HepG2 (cell line): ENCODE results near the gene USP19. TPM values are rescaled to one million over a fixed set of nuclear protein-coding genes. Genes with fewer than 3 reads are reported as not detected.

Source experiments
- FOXC1 ChIP-seq: sonication (generic); formaldehyde crosslinking; IDR thresholded peaks from 2 replicates; pipeline ENCODE4 v1.8.0; 2022; ENCODE audit warnings: mild to moderate bottlenecking, missing genetic modification reagents, borderline replicate concordance
- GTF2F1 ChIP-seq: fragments of 150-350 bp; IDR thresholded peaks from 2 replicates; pipeline ENCODE4 v1.6.1; 2014; ENCODE audit warnings: low read length
- HDAC1 ChIP-seq: sonication (generic); formaldehyde crosslinking; IDR thresholded peaks from 2 replicates; pipeline ENCODE4 v1.5.1; 2020; ENCODE audit warnings: mild to moderate bottlenecking, missing genetic modification reagents
- HMG20B ChIP-seq: conservative IDR thresholded peaks from 2 replicates; pipeline ENCODE4 v1.6.1; 2016; ENCODE audit warnings: missing genetic modification reagents, missing compliant biosample characterization
- ZNF143 ChIP-seq: sonication (generic); formaldehyde crosslinking; IDR thresholded peaks from 2 replicates; pipeline ENCODE4 v1.4.0; 2020; ENCODE audit warnings: missing genetic modification reagents
- ZNF234 ChIP-seq: sonication (generic); formaldehyde crosslinking; conservative IDR thresholded peaks from 2 replicates; pipeline ENCODE4 v1.5.1; 2020; ENCODE audit warnings: mild to moderate bottlenecking, missing genetic modification reagents
- ZNF34 ChIP-seq: sonication (generic); formaldehyde crosslinking; IDR thresholded peaks from 2 replicates; pipeline ENCODE4 v1.4.0; 2020; ENCODE audit warnings: mild to moderate bottlenecking, missing genetic modification reagents, borderline replicate concordance
- ZNF383 ChIP-seq: sonication (generic); formaldehyde crosslinking; IDR thresholded peaks from 2 replicates; pipeline ENCODE4 v1.4.0; 2020; ENCODE audit warnings: missing genetic modification reagents, mild to moderate bottlenecking, borderline replicate concordance
- ZNF543 ChIP-seq: sonication (generic); formaldehyde crosslinking; IDR thresholded peaks from 2 replicates; pipeline ENCODE4 v1.4.0; 2020; ENCODE audit warnings: mild to moderate bottlenecking, missing genetic modification reagents
- ZNF557 ChIP-seq: sonication (generic); formaldehyde crosslinking; IDR thresholded peaks from 2 replicates; pipeline ENCODE4 v1.4.0; 2020; ENCODE audit warnings: missing genetic modification reagents
- polyA plus RNA-seq, 8 experiments: library from polyadenylated mRNA; depleted of rRNA in 3 of 8; stranded (reverse) in 7 of 8; unstranded in 1 of 8; fragments of >200 nt; fragmentation: Illumina TruSeq in 4 of 8; extraction: Trizol in 4 of 8; gene quantifications; 2 replicates each; pipeline versions ENCODE4 v1.2.1 to v1.2.3, GENCODE V29; 2011 to 2016; ENCODE audit warnings: low read depth in 4 of 8, missing spikeins in 1 of 8, mixed read lengths in 1 of 8; ENCODE audit not compliant: insufficient read depth in 1 of 8
- total RNA-seq, 5 experiments: library from RNA; depleted of rRNA; stranded (reverse); fragments of >200 nt; fragmentation: Illumina TruSeq; extraction: Trizol; gene quantifications; 2 replicates each; pipeline ENCODE4 v1.2.3, GENCODE V29; 2016; ENCODE audit warnings: low read depth in 1 of 5
- TF ChIP-seq, protein P1 (sequence below), 2 experiments: sonication (generic) in 1 of 2; formaldehyde crosslinking in 1 of 2; IDR thresholded peaks; 2 replicates each; pipeline versions ENCODE4 v1.4.0 to v1.6.1; 2016 to 2020; ENCODE audit warnings: borderline replicate concordance in 1 of 2, low read depth in 1 of 2, mild to moderate bottlenecking in 1 of 2, missing genetic modification reagents in 1 of 2
- TF ChIP-seq, protein P2 (sequence below): sonication (generic); formaldehyde crosslinking; IDR thresholded peaks from 2 replicates; pipeline ENCODE4 v1.5.1; 2020; ENCODE audit warnings: missing genetic modification reagents, mild to moderate bottlenecking, borderline replicate concordance
- TF ChIP-seq, protein P3 (sequence below): sonication (generic); formaldehyde crosslinking; IDR thresholded peaks from 2 replicates; pipeline ENCODE4 v1.4.0; 2020; ENCODE audit warnings: missing genetic modification reagents
- TF ChIP-seq, protein P4 (sequence below): sonication (generic); formaldehyde crosslinking; IDR thresholded peaks from 2 replicates; pipeline ENCODE4 v1.5.0; 2020; ENCODE audit warnings: missing genetic modification reagents

The USP19 gene
- total and polyA plus RNA-seq, 2 of the 13 experiments (the other 11 are each of a cell fraction or from before 2014, with no cell fraction given), result 28.3 to 31.7 TPM

DNA sequence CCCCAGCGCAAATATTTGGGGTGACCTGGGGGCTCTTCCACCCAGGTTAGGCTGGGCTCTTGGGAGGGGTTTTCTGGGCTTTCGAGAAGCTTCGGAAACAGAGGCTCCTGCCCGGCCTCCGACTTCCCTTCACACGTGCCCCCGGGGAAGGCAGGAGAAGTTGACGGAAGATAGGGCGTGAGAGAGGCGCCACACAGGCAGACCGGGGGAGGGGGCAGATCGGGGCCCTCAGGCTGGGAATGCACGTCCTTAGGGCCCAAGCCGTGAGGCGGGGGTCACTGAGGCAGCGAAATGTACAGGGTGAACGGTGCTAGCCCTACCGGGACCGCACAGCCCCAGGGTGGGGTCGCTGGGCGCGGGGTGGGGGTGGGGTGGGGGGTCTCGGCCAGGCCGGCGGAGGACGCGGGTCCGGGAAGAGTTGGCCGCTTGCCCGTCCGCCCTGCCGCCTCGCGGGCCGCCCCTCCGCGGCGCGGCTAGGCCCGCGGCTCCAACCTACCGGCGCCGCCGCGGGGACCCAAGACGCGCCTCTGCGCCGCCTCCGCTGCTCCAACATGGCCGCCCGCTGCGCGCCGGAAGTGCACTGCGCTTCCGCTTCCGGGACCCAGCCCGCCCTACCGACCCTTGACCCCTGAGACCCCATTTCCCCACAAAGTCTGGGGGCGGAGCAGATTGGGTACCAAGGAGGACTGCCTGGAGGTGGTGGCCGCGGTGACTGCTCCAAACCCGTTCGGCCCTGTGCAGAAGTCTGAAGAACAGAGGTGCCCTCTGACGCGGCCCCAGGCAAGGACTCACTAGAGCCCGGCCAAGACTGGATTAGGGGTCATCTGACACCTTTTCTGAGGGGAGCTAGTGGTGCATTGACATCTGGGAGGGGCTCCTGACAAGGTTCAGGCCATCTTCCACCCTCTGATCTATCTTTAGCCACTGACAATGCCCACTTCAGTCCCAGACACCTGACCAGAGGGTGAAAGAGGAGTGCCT lies 45.4 kb upstream of the USP19 start, which contains the start of gene CCDC71 (continued):
- no peak for TF ChIP-seq ZNF383 (CRISPR knock-in tag)
- TF ChIP-seq ZNF543 (CRISPR knock-in tag), result no peak
- no peak for TF ChIP-seq ZNF557 (CRISPR knock-in tag)
- no peak for TF ChIP-seq HMG20B (CRISPR knock-in tag)
- TF ChIP-seq, protein P1, sequence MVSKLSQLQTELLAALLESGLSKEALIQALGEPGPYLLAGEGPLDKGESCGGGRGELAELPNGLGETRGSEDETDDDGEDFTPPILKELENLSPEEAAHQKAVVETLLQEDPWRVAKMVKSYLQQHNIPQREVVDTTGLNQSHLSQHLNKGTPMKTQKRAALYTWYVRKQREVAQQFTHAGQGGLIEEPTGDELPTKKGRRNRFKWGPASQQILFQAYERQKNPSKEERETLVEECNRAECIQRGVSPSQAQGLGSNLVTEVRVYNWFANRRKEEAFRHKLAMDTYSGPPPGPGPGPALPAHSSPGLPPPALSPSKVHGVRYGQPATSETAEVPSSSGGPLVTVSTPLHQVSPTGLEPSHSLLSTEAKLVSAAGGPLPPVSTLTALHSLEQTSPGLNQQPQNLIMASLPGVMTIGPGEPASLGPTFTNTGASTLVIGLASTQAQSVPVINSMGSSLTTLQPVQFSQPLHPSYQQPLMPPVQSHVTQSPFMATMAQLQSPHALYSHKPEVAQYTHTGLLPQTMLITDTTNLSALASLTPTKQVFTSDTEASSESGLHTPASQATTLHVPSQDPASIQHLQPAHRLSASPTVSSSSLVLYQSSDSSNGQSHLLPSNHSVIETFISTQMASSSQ (IDR thresholded peaks at IDR 0.05; ENCODE audit: low read depth), result no peak
- TF ChIP-seq, protein P1 (CRISPR knock-in tag; IDR thresholded peaks at IDR 0.05; ENCODE audit: borderline replicate concordance), result no peak
- TF ChIP-seq, protein P2, sequence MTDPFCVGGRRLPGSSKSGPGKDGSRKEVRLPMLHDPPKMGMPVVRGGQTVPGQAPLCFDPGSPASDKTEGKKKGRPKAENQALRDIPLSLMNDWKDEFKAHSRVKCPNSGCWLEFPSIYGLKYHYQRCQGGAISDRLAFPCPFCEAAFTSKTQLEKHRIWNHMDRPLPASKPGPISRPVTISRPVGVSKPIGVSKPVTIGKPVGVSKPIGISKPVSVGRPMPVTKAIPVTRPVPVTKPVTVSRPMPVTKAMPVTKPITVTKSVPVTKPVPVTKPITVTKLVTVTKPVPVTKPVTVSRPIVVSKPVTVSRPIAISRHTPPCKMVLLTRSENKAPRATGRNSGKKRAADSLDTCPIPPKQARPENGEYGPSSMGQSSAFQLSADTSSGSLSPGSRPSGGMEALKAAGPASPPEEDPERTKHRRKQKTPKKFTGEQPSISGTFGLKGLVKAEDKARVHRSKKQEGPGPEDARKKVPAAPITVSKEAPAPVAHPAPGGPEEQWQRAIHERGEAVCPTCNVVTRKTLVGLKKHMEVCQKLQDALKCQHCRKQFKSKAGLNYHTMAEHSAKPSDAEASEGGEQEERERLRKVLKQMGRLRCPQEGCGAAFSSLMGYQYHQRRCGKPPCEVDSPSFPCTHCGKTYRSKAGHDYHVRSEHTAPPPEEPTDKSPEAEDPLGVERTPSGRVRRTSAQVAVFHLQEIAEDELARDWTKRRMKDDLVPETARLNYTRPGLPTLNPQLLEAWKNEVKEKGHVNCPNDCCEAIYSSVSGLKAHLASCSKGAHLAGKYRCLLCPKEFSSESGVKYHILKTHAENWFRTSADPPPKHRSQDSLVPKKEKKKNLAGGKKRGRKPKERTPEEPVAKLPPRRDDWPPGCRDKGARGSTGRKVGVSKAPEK (CRISPR knock-in tag), result no peak
- TF ChIP-seq GTF2F1, result no peak
- TF ChIP-seq ZNF143, result no peak
- TF ChIP-seq, protein P3, sequence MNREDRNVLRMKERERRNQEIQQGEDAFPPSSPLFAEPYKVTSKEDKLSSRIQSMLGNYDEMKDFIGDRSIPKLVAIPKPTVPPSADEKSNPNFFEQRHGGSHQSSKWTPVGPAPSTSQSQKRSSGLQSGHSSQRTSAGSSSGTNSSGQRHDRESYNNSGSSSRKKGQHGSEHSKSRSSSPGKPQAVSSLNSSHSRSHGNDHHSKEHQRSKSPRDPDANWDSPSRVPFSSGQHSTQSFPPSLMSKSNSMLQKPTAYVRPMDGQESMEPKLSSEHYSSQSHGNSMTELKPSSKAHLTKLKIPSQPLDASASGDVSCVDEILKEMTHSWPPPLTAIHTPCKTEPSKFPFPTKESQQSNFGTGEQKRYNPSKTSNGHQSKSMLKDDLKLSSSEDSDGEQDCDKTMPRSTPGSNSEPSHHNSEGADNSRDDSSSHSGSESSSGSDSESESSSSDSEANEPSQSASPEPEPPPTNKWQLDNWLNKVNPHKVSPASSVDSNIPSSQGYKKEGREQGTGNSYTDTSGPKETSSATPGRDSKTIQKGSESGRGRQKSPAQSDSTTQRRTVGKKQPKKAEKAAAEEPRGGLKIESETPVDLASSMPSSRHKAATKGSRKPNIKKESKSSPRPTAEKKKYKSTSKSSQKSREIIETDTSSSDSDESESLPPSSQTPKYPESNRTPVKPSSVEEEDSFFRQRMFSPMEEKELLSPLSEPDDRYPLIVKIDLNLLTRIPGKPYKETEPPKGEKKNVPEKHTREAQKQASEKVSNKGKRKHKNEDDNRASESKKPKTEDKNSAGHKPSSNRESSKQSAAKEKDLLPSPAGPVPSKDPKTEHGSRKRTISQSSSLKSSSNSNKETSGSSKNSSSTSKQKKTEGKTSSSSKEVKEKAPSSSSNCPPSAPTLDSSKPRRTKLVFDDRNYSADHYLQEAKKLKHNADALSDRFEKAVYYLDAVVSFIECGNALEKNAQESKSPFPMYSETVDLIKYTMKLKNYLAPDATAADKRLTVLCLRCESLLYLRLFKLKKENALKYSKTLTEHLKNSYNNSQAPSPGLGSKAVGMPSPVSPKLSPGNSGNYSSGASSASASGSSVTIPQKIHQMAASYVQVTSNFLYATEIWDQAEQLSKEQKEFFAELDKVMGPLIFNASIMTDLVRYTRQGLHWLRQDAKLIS, result no peak
- no peak for TF ChIP-seq ZNF234
- TF ChIP-seq, protein P4, sequence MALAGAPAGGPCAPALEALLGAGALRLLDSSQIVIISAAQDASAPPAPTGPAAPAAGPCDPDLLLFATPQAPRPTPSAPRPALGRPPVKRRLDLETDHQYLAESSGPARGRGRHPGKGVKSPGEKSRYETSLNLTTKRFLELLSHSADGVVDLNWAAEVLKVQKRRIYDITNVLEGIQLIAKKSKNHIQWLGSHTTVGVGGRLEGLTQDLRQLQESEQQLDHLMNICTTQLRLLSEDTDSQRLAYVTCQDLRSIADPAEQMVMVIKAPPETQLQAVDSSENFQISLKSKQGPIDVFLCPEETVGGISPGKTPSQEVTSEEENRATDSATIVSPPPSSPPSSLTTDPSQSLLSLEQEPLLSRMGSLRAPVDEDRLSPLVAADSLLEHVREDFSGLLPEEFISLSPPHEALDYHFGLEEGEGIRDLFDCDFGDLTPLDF (CRISPR knock-in tag), result no peak
- TF ChIP-seq HDAC1 (CRISPR knock-in tag), result 0 out of 2 replicates have a peak, but pooled peaks have one; percentile 55
- TF ChIP-seq ZNF34 (CRISPR knock-in tag), result no peak
- TF ChIP-seq FOXC1 (CRISPR knock-in tag), result no peak; the same call in 1 of the 2 replicates
